HG03521 (cell line): ENCODE measurements around the gene GNA15.
A peak's percentile ranks its signal among the peaks of the same experiment; 100 is the strongest.
"Not testable (repeated sequence)": the region's sequence is repeated elsewhere in the genome, so short reads cannot be mapped to it uniquely, and the experiment has no call there.

Source experiments
- ATAC-seq: cut with Tn5 transposase; IDR thresholded peaks from one replicate; pipeline ENCODE4 v1.9.1; 2021; ENCODE audit warnings: mild to moderate bottlenecking, moderate library complexity; ENCODE audit not compliant: unreplicated experiment

Gene GNA15

GRCh38 chr19:3135961-3136683 is at the start of gene GNA15:
GNA15 (plus strand) TSS chr19:3136033; CDS start chr19:3136451, 418 bp downstream.
- ATAC-seq, result no peak

GRCh38 chr19:3087769-3088168 is 48.1 kb upstream of the GNA15 start:
- ATAC-seq, result no peak

GRCh38 chr19:3089299-3089855 is 46.5 kb upstream of the GNA15 start:
- ATAC-seq, result not testable (repeated sequence)

DNA sequence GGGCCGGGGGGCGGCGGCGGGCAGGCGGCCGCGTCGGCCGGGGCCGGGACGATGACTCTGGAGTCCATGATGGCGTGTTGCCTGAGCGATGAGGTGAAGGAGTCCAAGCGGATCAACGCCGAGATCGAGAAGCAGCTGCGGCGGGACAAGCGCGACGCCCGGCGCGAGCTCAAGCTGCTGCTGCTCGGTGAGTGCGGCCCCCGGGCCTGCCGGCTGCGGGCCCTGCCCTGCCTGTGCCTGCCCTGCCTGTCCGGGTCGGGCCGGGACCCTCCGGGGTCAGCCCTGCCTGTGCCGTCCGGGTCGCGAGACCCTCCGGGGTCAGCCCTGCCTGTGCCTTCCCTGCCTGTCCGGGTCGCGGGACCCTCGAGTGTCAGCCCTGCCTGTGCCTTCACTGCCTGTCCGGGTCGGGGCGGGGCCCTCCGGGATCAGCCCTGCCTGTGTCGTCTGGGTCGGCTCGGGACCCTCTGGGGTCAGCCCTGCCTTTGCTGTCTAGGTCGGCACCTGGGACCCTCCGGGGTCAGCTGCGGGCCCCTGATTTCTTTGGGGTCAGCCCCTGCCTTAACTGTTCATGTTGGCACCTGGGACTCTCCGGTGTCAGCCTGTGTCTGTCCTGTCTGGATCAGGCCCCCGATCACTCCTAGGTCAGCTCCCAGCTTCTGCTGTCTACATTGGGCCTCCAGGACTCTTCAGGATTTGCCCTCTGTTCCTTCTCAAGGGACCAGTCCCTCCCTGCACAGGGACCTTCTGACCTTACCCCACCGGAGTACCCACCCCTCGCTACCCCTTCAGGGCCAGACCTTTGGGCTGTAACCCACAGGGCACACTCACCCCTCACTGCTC is 41.0 kb upstream of the GNA15 start:
- ATAC-seq, result peak; percentile 7

- no peak for ATAC-seq
These were observed 40.2 kb upstream of the GNA15 start for GRCh38 chr19:3095441-3096191.

DNA sequence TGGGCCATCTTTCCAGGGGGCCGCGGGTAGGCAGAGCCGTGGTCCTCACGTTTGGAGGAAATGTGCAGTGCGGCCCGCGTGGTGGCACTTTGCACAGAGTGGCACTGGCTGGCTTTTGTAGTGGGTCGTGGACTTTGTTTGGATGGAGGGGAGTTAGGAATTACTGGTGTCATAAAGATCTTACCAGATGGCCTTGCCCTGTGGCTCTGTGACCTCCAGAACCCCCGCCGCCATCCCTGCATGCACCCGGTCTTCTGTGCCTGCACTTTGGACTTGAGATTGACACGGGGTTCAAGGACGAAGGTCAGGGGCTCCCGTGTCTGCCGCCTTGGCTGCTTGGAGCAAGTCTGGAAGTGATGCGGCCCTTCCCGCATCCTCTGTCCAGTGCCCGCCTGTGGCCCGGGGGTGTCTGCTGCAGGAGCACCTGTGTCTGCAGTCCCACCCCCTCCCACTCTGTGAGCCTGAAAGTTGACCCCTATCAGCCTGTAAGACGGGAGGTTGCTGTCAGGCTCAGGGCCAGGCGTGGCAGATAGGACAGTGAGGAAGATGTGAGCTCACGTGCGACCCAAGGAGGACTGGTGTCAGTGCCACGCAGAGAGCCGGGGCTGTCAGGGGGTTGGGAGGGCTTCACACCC is 39.4 kb upstream of the GNA15 start:
- no peak for ATAC-seq

DNA sequence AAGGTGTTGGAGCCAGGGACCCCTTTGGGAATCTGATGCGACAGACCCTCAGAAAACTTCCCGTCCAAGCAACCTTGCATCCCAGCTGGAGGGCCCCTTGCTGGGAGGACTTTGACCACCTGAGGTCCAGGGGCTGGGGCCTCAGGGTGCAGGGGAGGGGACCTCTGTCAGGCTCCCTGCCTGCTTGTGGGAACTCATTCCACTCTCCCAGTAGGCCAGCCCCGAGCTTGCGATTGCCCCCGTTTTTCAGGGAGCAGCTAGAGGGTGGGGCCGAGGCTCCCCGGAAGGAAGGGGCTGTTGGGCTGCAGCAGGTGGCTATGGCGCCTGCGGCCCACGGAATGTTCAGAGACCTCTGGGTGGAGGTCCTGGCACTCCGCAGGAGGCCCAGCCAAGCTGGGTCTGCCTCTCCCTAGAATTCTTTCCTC is 38.9 kb upstream of the GNA15 start:
- ATAC-seq, result no peak

GRCh38 chr19:3097442-3097871 is 38.4 kb upstream of the GNA15 start:
- no peak for ATAC-seq

DNA sequence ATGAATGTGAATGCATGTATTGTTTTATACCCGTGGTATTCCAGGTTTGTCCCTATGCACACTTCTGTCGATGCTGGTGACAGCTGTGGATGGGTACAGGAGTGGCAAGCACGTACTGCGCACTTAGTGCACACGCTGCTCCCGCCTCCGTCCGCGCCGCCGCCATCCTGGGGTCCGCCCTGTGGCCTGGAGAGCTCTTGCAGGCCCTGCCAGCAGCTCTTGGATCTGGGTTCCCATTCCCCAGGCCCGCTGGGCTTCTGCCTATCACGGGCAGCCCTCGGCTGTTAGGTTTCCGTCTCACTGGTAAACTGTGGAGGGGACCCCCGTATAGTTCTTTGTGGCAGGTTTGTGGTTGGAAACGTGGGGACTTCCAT is 37.7 kb upstream of the GNA15 start:
- ATAC-seq, result no peak

GRCh38 chr19:3098515-3099346 is 37.1 kb upstream of the GNA15 start:
- no peak for ATAC-seq

GRCh38 chr19:3099347-3100145 is 36.3 kb upstream of the GNA15 start:
- no peak for ATAC-seq

GRCh38 chr19:3100331-3100730 is 35.5 kb upstream of the GNA15 start:
- ATAC-seq, result no peak

- ATAC-seq, result no peak
These were observed 34.8 kb upstream of the GNA15 start for GRCh38 chr19:3100747-3101730.

GRCh38 chr19:3102239-3103140 is 33.3 kb upstream of the GNA15 start:
- ATAC-seq, result no peak

DNA sequence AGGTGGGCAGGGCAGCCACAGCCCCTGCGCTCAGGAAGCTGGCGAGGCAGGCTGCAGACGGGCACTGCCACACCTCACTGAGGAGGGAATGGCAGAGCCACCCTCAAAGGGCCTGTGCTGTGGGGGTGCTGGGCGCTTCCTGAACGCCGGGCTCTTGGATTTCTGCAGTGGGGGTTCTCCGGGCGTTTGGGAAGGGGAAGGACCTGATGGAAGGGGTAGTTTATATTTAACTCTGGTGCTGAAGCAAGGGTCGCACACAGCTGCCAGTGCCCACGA is 31.2 kb upstream of the GNA15 start:
- ATAC-seq, result no peak

DNA sequence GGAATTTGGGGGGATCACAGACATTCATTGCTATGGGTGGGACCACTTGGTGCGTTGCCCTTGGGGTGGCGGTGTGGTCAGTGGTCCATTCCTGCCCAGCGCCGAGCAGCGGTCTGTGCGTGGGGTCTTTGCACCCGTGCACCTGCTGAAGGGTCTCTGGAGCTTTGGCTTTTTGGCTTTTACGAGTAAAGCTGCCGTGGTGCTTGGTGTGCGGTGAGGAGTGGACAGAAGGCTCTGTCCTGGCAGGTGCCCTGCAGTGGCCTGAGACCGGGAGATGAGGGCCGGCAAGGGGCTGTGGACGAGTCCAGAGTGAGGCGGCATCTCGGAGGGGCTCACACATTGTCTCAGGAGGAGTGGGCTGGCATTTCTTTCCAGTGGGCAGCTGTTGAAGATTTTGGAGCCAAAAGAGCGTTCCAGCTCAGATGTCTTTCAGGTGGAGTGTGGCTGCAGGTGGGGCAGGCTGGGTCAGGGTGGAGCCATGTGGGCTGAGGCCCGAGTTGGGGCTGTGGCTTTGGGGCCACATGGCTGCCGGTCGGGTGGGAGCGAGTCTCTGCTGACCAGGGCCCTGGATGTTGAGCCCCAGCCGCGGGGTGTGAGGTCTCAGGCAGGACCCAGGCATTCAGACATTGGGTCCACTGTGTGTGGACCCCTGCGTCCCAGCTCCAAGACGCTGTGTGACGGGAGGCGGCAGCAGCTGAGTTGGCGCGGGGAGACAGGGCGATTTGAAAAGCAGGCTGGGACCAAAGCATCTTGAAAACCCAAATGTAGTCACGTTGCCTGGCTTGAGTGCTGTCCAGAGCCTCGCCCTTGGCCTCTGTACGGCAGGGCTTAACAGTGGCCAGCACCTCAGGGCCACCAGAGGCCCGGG is 30.0 kb upstream of the GNA15 start:
- ATAC-seq, result no peak
